Measurements from ENCODE around the gene NOD1. TPM values are rescaled to one million over a fixed set of nuclear protein-coding genes. Genes with fewer than 3 reads are reported as not detected.

Gene NOD1
- total and polyA plus RNA-seq, 2 of the 8 experiments (the other 6 are each of a cell fraction or from before 2014, with no cell fraction given) = 3.8 to 6.5 TPM

DNA sequence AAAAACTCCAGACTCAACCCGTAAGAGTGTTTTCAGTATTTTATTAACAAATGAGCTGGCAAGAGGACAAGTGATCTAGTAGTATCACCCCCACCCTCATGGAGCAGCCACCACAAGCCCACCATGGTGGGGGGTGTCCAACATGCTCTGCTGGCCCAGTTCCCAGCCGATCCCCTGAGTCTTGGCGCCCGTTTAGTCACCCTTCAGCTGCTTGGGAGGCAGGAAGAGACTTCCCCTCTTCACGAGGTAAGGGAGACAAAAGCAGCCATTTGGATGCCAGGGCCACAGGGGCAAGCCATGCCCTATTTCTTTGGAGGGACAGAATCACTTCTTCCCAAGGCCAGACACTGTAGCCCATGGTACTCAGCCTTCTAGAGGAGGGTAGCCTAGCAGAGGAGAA is 54.1 kb downstream of the NOD1 start:
- ChIA-PET POLR2A (ENCODE audit: partially characterized antibody) (no interaction called here), CTCF (ENCODE audit: partially characterized antibody) (interaction anchor here (1.3 kb wide), 1 partner anchor 148 kb away, joined by 3 read pairs; no protein-coding TSS in a partner anchor)

More for the DNA sequence above, 54.1 kb downstream of the NOD1 start:
- Histone ChIP-seq H2BK5ac (ENCODE audit: low read depth, low read length) (no peak overlapping the region), H2AFZ (ENCODE audit: low read length) (no peak overlapping the region), H3K27ac (ENCODE audit: low read depth, low read length) (no peak overlapping the region), H2BK15ac (ENCODE audit: low read length) (no peak overlapping the region), H3K4me1 (replicated peaks in 1 of 4; ENCODE audit: control insufficient read depth in 3 of 4, insufficient read depth in 4 of 4, low read length in 3 of 4) (no peaks in the 10 kb centered on the region; a peak in 1 of 7 replicates), H3K14ac (ENCODE audit: insufficient read length) (no peak overlapping the region), H3K9me3 (ENCODE audit: insufficient read depth in 2 of 2, low read depth in 1 of 2, low read length in 1 of 2) (no peaks in the 10 kb centered on the region; a peak in 1 of 4 replicates), H2AK5ac (ENCODE audit: low read depth, low read length) (no peak overlapping the region), H2BK120ac (replicated peaks; ENCODE audit: low read depth, low read length) (no peak overlapping the region), H3K56ac (replicated peaks; ENCODE audit: insufficient read length, low read depth, low read length) (no peak overlapping the region), H3K9ac (replicated peaks in 1 of 4; ENCODE audit: extremely low read depth in 1 of 4, low read depth in 3 of 4, low read length in 3 of 4) (no peak overlapping the region), H4K20me1 (replicated peaks in 1 of 2; ENCODE audit: control insufficient read depth in 1 of 2, insufficient read depth in 2 of 2, low read length in 2 of 2) (no peaks in the 10 kb centered on the region), H3K27me3 (replicated peaks in 1 of 4; ENCODE audit: control insufficient read depth in 3 of 4, extremely low read depth in 1 of 4, insufficient read depth in 3 of 4, low read length in 3 of 4) (no peaks in the 10 kb centered on the region), H3K23ac (ENCODE audit: insufficient read length) (no peak overlapping the region), H2BK12ac (ENCODE audit: low read depth, low read length) (no peak overlapping the region), H3K4me3 (ENCODE audit: extremely low read depth in 1 of 4, insufficient read depth in 2 of 4, low read depth in 3 of 4, low read length in 4 of 4) (no peak overlapping the region), H3K4me2 (ENCODE audit: insufficient read depth in 1 of 2, low read depth in 2 of 2, low read length in 2 of 2) (no peak overlapping the region), H3K36me3 (ENCODE audit: control insufficient read depth in 2 of 4, insufficient read depth in 4 of 4, low read length in 3 of 4) (no peaks in the 10 kb centered on the region), H4K8ac (ENCODE audit: extremely low read depth, insufficient read depth, low read length) (no peak overlapping the region), H4K5ac (ENCODE audit: insufficient read length, low read depth, low read length) (no peak overlapping the region), H4K91ac (replicated peaks; ENCODE audit: insufficient read length, low read length) (no peak overlapping the region), H3K79me2 (ENCODE audit: control insufficient read depth in 1 of 2, insufficient read depth in 2 of 2, low read length in 2 of 2) (no peaks in the 10 kb centered on the region), H3K4ac (replicated peaks; ENCODE audit: insufficient read length, low read depth, low read length) (no peak overlapping the region), H3K18ac (ENCODE audit: extremely low read depth, low read length) (no peak overlapping the region), H3K79me1 (ENCODE audit: low read depth, low read length) (no peaks in the 10 kb centered on the region), H3K23me2 (ENCODE audit: low read depth, low read length) (no peaks in the 10 kb centered on the region), H2BK20ac (ENCODE audit: low read length) (no peak overlapping the region)
- 86% methylated on average over 5 of the region's 5 CpGs; no CpG with 5 or more reads in 1 of the 2 experiments for WGBS, 2 experiments (ENCODE audit: extremely low coverage in 1 of 2, insufficient coverage in 1 of 2, insufficient read length in 1 of 2, insufficient replicate concordance in 2 of 2, low coverage in 1 of 2, low lambda C conversion rate in 2 of 2, missing lambda C conversion rate in 1 of 2)
- no peak for FAIRE-seq
- DNase-seq (ENCODE audit: low read depth in 1 of 2, low spot score in 2 of 2) = no peak

Data from H1 (cell line).